Measurements from ENCODE around the gene DCST1. TPM values are rescaled to one million over a fixed set of nuclear protein-coding genes. Genes with fewer than 3 reads are reported as not detected.
A peak's percentile ranks its signal among the peaks of the same experiment; 100 is the strongest.

DCST1 gene
- total RNA-seq, 2 experiments from 2014 or later = 0.33 to 0.39 TPM

DNA sequence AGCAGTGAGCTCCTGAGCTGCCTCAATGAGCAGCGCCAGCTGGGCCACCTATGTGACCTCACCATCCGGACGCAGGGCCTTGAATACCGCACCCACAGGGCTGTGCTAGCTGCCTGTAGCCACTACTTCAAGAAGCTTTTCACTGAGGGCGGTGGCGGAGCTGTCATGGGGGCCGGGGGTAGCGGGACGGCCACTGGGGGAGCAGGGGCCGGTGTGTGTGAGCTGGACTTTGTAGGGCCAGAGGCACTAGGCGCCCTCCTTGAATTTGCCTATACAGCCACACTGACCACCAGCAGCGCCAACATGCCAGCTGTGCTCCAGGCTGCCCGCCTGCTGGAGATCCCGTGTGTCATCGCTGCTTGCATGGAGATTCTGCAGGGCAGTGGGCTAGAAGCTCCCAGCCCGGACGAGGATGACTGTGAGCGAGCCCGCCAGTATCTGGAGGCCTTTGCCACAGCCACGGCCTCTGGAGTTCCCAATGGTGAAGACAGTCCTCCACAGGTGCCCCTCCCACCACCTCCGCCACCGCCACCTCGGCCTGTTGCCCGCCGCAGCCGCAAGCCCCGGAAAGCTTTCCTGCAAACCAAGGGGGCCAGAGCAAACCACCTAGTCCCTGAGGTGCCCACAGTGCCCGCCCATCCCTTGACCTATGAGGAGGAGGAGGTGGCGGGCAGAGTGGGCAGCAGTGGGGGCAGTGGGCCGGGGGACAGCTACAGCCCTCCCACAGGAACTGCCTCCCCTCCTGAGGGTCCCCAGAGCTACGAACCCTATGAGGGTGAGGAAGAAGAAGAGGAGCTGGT lies 18.7 kb upstream of the DCST1 start:
- peaks cover 39% of the 10 kb centered on the region for H3K36me3 Mint-ChIP-seq (ENCODE audit: low read depth)
- DNase-seq = no peak
- ChIA-PET CTCF (interaction anchor here (3.1 to 9.7 kb wide), 4 partner anchors 16 to 59 kb away, joined by 54 to 159 read pairs (median 66); partner anchors contain the start of genes CKS1B, FLAD1, LENEP and PBXIP1), POLR2A (interaction anchor here (1.4 to 10.7 kb wide), 7 partner anchors 15 to 179 kb away, joined by 3 to 189 read pairs (median 46); partner anchors contain the start of genes CKS1B, FLAD1, LENEP and PBXIP1)
- Histone ChIP-seq H3K4me3 (ENCODE audit: low read length) (no peak overlapping the region), H3K27ac (ENCODE audit: low read depth in 1 of 2, low read length in 2 of 2) (peak overlapping the region; percentile 73 to 88), H3K9me3 (ENCODE audit: control insufficient read depth in 1 of 2, insufficient read depth in 1 of 2, low read length in 2 of 2) (no peaks in the 10 kb centered on the region), H3K4me1 (ENCODE audit: insufficient read depth, low read length) (peaks cover 99% of the 10 kb centered on the region), H3K27me3 (ENCODE audit: control insufficient read depth in 1 of 2, insufficient read depth in 2 of 2, low read length in 2 of 2) (no peaks in the 10 kb centered on the region), H3K36me3 (ENCODE audit: insufficient read depth, low read length) (peaks cover 54% of the 10 kb centered on the region)
- intact Hi-C loops (cut with DNase I, micrococcal nuclease) = loop anchor here (5.0 kb wide), 2 partner anchors 348 to 458 kb away; partner anchors contain the start of gene UBE2Q1 (in 1 of the 2)
- H3K9me3 Mint-ChIP-seq = no peaks in the 10 kb centered on the region
- ATAC-seq (ENCODE audit: poor library complexity) = no peak
- no peak overlapping the region for H3K4me3 Mint-ChIP-seq
- H3K27ac Mint-ChIP-seq = peak overlapping the region; percentile 92
- no peaks in the 10 kb centered on the region for H3K27me3 Mint-ChIP-seq
- TF ChIP-seq, protein P1, sequence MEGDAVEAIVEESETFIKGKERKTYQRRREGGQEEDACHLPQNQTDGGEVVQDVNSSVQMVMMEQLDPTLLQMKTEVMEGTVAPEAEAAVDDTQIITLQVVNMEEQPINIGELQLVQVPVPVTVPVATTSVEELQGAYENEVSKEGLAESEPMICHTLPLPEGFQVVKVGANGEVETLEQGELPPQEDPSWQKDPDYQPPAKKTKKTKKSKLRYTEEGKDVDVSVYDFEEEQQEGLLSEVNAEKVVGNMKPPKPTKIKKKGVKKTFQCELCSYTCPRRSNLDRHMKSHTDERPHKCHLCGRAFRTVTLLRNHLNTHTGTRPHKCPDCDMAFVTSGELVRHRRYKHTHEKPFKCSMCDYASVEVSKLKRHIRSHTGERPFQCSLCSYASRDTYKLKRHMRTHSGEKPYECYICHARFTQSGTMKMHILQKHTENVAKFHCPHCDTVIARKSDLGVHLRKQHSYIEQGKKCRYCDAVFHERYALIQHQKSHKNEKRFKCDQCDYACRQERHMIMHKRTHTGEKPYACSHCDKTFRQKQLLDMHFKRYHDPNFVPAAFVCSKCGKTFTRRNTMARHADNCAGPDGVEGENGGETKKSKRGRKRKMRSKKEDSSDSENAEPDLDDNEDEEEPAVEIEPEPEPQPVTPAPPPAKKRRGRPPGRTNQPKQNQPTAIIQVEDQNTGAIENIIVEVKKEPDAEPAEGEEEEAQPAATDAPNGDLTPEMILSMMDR (IDR thresholded peaks at IDR 0.05) = no peak
- peaks cover 86% of the 10 kb centered on the region for H3K4me1 Mint-ChIP-seq (ENCODE audit: low read depth)

DNA sequence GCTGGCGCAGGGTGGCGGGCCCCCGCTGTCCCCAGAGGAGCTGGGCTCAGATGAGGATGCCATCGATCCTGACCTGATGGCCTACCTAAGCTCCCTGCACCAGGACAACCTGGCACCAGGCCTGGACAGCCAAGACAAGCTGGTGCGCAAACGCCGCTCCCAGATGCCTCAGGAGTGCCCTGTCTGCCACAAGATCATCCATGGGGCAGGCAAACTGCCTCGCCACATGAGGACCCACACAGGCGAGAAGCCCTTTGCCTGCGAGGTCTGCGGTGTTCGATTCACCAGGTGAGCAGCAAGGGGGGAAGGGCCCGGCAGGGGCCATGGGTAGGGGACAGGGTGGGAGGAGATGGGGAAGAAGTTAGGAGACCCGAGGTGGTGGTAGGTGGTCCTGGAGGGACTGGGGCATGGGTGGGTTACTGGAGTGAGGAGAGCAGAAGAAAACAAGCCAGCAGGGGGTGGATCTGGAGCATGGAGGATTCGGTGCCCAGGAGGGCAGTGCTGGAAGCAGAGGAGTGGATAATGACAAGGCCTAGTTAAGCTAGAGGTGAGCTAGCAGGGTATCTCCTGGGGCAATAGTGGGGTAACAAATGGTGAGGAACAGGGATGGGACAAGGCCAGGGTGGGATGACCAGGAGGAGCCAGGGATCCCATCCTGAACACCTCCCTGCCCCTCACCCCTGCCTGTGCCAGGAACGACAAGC lies 17.9 kb upstream of the DCST1 start:
- CTCF ChIA-PET = interaction anchor here (1.0 to 9.7 kb wide), 9 partner anchors 17 to 456 kb away, joined by 3 to 159 read pairs (median 47); partner anchors contain the start of genes CKS1B, FLAD1, LENEP and PBXIP1
- no peaks in the 10 kb centered on the region for H3K27me3 Mint-ChIP-seq
- ATAC-seq (ENCODE audit: poor library complexity) (no peak), DNase-seq (no peak)
- no peak overlapping the region for H3K4me3 ChIP-seq (ENCODE audit: low read length)
- no peaks in the 10 kb centered on the region for H3K27me3 ChIP-seq (ENCODE audit: control insufficient read depth in 1 of 2, insufficient read depth in 2 of 2, low read length in 2 of 2)
- H3K36me3 ChIP-seq (ENCODE audit: insufficient read depth, low read length) = peaks cover 54% of the 10 kb centered on the region
- intact Hi-C loops (cut with DNase I, micrococcal nuclease) = loop anchor here (2.0 to 5.0 kb wide), 6 partner anchors 33 to 458 kb away; partner anchors contain the start of genes FLAD1 (in 1 of the 2) and UBE2Q1 (in 1 of the 2)
- peaks cover 33% of the 10 kb centered on the region for H3K36me3 Mint-ChIP-seq (ENCODE audit: low read depth)
- TF ChIP-seq, protein P1 (IDR thresholded peaks at IDR 0.05) = no peak
- H3K9me3 ChIP-seq (ENCODE audit: control insufficient read depth in 1 of 2, insufficient read depth in 1 of 2, low read length in 2 of 2) = no peaks in the 10 kb centered on the region
- peak overlapping the region; percentile 92 for H3K27ac Mint-ChIP-seq
- no peaks in the 10 kb centered on the region for H3K9me3 Mint-ChIP-seq
- peak overlapping the region; percentile 73 to 77 for H3K27ac ChIP-seq (ENCODE audit: low read depth in 1 of 2, low read length in 2 of 2)
- peaks cover 93% of the 10 kb centered on the region for H3K4me1 ChIP-seq (ENCODE audit: insufficient read depth, low read length)
- peak overlapping the region; percentile 55 for H3K4me3 Mint-ChIP-seq
- H3K4me1 Mint-ChIP-seq (ENCODE audit: low read depth) = peaks cover 82% of the 10 kb centered on the region
- POLR2A ChIA-PET = interaction anchor here (0.6 to 10.7 kb wide), 13 partner anchors 9 to 248 kb away, joined by 3 to 189 read pairs (median 22); partner anchors contain the start of genes ADAM15, CKS1B, FLAD1 and LENEP
